GM12878 (cell line): Measurements from ENCODE around the gene HDAC7. TPM values are rescaled to one million over a fixed set of nuclear protein-coding genes. Genes with fewer than 3 reads are reported as not detected.

ENCODE experiments used
- ATAC-seq: fragments of 200-7000 bp; cut with Tn5 transposase; 3 replicates; pipeline ENCODE4 v1.9.1; 2020; ENCODE audit warnings: mild to moderate bottlenecking, moderate library complexity
- BruUV-seq: library from RNA; stranded (reverse); fragments of 400-500 nt; replicated peaks from 2 replicates; lab custom pipeline; 2021; lab: Mats Ljungman, UMichigan
- CTCF ChIA-PET: fragments of 300-600 bp; sonication (Branson Sonifier 250); formaldehyde crosslinking; extraction: SDS; loops from one replicate; lab custom pipeline; 2021; ENCODE audit warnings: inconsistent platforms; lab: Yijun Ruan, JAX
- POLR2A ChIA-PET: fragments of 350-600 bp; formaldehyde crosslinking; extraction: SDS; loops from one replicate; lab custom pipeline; 2021; ENCODE audit warnings: inconsistent platforms; lab: Charles Lee
- RAD21 ChIA-PET: fragments of 300-600 bp; sonication (Branson Sonifier 250); formaldehyde crosslinking; loops from one replicate; lab custom pipeline; 2023; ENCODE audit warnings: antibody characterized with exemption; ENCODE audit not compliant: unreplicated experiment; lab: Charles Lee
- SMC1A ChIA-PET: fragments of 300-600 bp; sonication (Branson Sonifier 250); formaldehyde crosslinking; loops from one replicate; lab custom pipeline; 2023; ENCODE audit not compliant: unreplicated experiment, uncharacterized antibody; lab: Charles Lee
- DNase-seq: peaks from one replicate; pipeline ENCODE4 v3.0.0-alpha.2; 2011; ENCODE audit warnings: low read depth, low spot score
- FAIRE-seq: peaks from 3 replicates; lab custom pipeline; 2011; peaks lifted over from hg19 to GRCh38; lab: Jason Lieb, UNC
- H2AFZ ChIP-seq: 2 replicates; pipeline ENCODE4 v1.6.0; 2011; ENCODE audit warnings: low read depth, low read length, control low read depth; ENCODE audit not compliant: control insufficient read depth
- H3K27ac ChIP-seq: 2 replicates; pipeline ENCODE4 v1.5.1; 2011; ENCODE audit warnings: control low read depth; ENCODE audit not compliant: control insufficient read depth, insufficient read depth
- H3K27me3 ChIP-seq, 2 experiments: replicated peaks in 1 of 2; 2 replicates each; pipeline versions ENCODE4 v1.6.0 to v1.6.1; 2011; ENCODE audit warnings: low read length in 1 of 2; ENCODE audit not compliant: control insufficient read depth in 2 of 2, insufficient read depth in 2 of 2
- H3K36me3 ChIP-seq, 2 experiments: 2 replicates each; pipeline ENCODE4 v1.5.1; 2011; ENCODE audit warnings: low read length in 1 of 2; ENCODE audit not compliant: control insufficient read depth in 2 of 2, insufficient read depth in 2 of 2
- H3K4me1 ChIP-seq: 2 replicates; pipeline ENCODE4 v1.6.1; 2011; ENCODE audit warnings: mild to moderate bottlenecking, low read length, moderate library complexity, mixed read lengths; ENCODE audit not compliant: control insufficient read depth, insufficient read depth
- H3K4me2 ChIP-seq: 2 replicates; pipeline ENCODE4 v1.6.0; 2011; ENCODE audit warnings: control low read depth; ENCODE audit not compliant: control insufficient read depth, insufficient read depth
- H3K4me3 ChIP-seq: fragments of 200-600 bp; sonication (generic); 2 replicates; pipeline ENCODE4 v1.5.1; 2016
- H3K79me2 ChIP-seq: 2 replicates; pipeline ENCODE4 v1.6.0; 2011; ENCODE audit warnings: low read length; ENCODE audit not compliant: control insufficient read depth, insufficient read depth
- H3K9ac ChIP-seq: 2 replicates; pipeline ENCODE4 v1.8.0; 2011; ENCODE audit warnings: low read length, control low read depth, mixed read lengths; ENCODE audit not compliant: control insufficient read depth, insufficient read depth
- H3K9me3 ChIP-seq: replicated peaks from 3 replicates; pipeline ENCODE4 v1.5.1; 2011; ENCODE audit warnings: mild to moderate bottlenecking, low read length; ENCODE audit not compliant: control insufficient read depth, insufficient read depth
- H4K20me1 ChIP-seq: 2 replicates; pipeline ENCODE4 v1.6.0; 2011; ENCODE audit not compliant: control insufficient read depth, insufficient read depth
- ATF7 ChIP-seq: fragments of 450-650 bp; IDR thresholded peaks from 2 replicates; pipeline ENCODE4 v1.6.1; 2016; ENCODE audit warnings: low read depth, mild to moderate bottlenecking
- BMI1 ChIP-seq: fragments of 450-650 bp; IDR thresholded peaks from 2 replicates; pipeline ENCODE4 v1.6.1; 2016; ENCODE audit warnings: mild to moderate bottlenecking, moderate library complexity, borderline replicate concordance
- CBX3 ChIP-seq: fragments of 200-600 bp; sonication (generic); IDR thresholded peaks from 2 replicates; pipeline ENCODE4 v1.6.1; 2016; ENCODE audit warnings: low read depth, borderline replicate concordance
- CBX5 ChIP-seq: sonication (generic); IDR thresholded peaks from 2 replicates; pipeline ENCODE4 v1.6.1; 2016; ENCODE audit warnings: low read depth, moderate library complexity, mild to moderate bottlenecking, inconsistent platforms
- CREB1 ChIP-seq: IDR thresholded peaks from 2 replicates; pipeline ENCODE4 v1.6.1; 2012; ENCODE audit warnings: low read depth, mild to moderate bottlenecking, inconsistent platforms
- CREM ChIP-seq: IDR thresholded peaks from 2 replicates; pipeline ENCODE4 v1.6.1; 2014; ENCODE audit warnings: antibody characterized with exemption, low read depth
- FOS ChIP-seq: IDR thresholded peaks from 3 replicates; pipeline ENCODE4 v1.6.1; 2011; ENCODE audit warnings: borderline replicate concordance; ENCODE audit not compliant: insufficient read length; ENCODE audit errors: extremely low read depth
- HCFC1 ChIP-seq: fragments of 150-350 bp; IDR thresholded peaks from 2 replicates; pipeline ENCODE4 v1.6.1; 2014; ENCODE audit warnings: low read length
- HDGF ChIP-seq: fragments of 450-650 bp; IDR thresholded peaks from 2 replicates; pipeline ENCODE4 v1.6.1; 2016; ENCODE audit warnings: antibody characterized with exemption
- MTA2 ChIP-seq: fragments of 450-650 bp; IDR thresholded peaks from 2 replicates; pipeline ENCODE4 v1.6.1; 2016; ENCODE audit warnings: low read depth, mild to moderate bottlenecking, moderate library complexity
- NFIC ChIP-seq: IDR thresholded peaks from 2 replicates; pipeline ENCODE4 v1.6.1; 2012; ENCODE audit warnings: low read depth, mild to moderate bottlenecking, inconsistent platforms, low read length, moderate library complexity
- PAX5 ChIP-seq: IDR thresholded peaks from 2 replicates; pipeline ENCODE4 v1.6.1; 2011; ENCODE audit warnings: low read depth, low read length, borderline replicate concordance
- POLR2AphosphoS5 ChIP-seq: IDR thresholded peaks from 2 replicates; pipeline ENCODE4 v1.6.1; 2011; ENCODE audit warnings: mild to moderate bottlenecking, low read length, inconsistent platforms
- RUNX3 ChIP-seq: IDR thresholded peaks from 2 replicates; pipeline ENCODE4 v1.6.1; 2012; ENCODE audit warnings: low read length, inconsistent platforms
- SMC3 ChIP-seq: IDR thresholded peaks from 2 replicates; pipeline ENCODE4 v1.6.1; 2011; ENCODE audit warnings: low read length, improper control_type of control experiment, borderline replicate concordance
- SREBF2 ChIP-seq: IDR thresholded peaks from 2 replicates; pipeline ENCODE4 v1.6.1; 2012; ENCODE audit warnings: mild to moderate bottlenecking, low read length
- STAT3 ChIP-seq: IDR thresholded peaks from 2 replicates; pipeline ENCODE4 v1.6.1; 2011; ENCODE audit warnings: low read depth, low read length, improper control_type of control experiment
- SUZ12 ChIP-seq: fragments of 200-600 bp; sonication (generic); IDR thresholded peaks from one replicate; pipeline ENCODE4 v1.6.1; 2018; ENCODE audit warnings: antibody characterized with exemption, mild to moderate bottlenecking; ENCODE audit not compliant: unreplicated experiment
- TAF1 ChIP-seq: IDR thresholded peaks from 2 replicates; pipeline ENCODE4 v1.6.1; 2011; ENCODE audit warnings: mild to moderate bottlenecking, low read depth, low read length, borderline replicate concordance
- TBL1XR1 ChIP-seq: IDR thresholded peaks from 2 replicates; pipeline ENCODE4 v1.6.1; 2012; ENCODE audit warnings: low read depth, low read length, improper control_type of control experiment
- TCF12 ChIP-seq: IDR thresholded peaks from 2 replicates; pipeline ENCODE4 v1.6.1; 2011; ENCODE audit warnings: low read depth, mild to moderate bottlenecking, low read length
- ZNF622 ChIP-seq: fragments of 450-650 bp; IDR thresholded peaks from 2 replicates; pipeline ENCODE4 v1.6.1; 2017; ENCODE audit warnings: mild to moderate bottlenecking, inconsistent platforms
- WGBS: methylation state at CpG from one replicate; pipeline ENCODE4 v1.1.6; 2016; ENCODE audit warnings: low lambda C conversion rate; ENCODE audit not compliant: insufficient replicate concordance, insufficient coverage; ENCODE audit errors: missing lambda C conversion rate; 5-methylcytosine and 5-hydroxymethylcytosine counted together
- in situ Hi-C: fragments of 300-500 bp; cut with MboI; formaldehyde crosslinking; loops from 9 replicates; pipeline ENCODE4 v1.14.3; 2018; ENCODE audit warnings: mixed read lengths
- intact Hi-C: fragments of 100-400 bp; cut with micrococcal nuclease; formaldehyde crosslinking; loops from one replicate; pipeline ENCODE4 v1.14.2; 2022; ENCODE audit not compliant: unreplicated experiment
- polyA plus RNA-seq, 11 experiments: library from polyadenylated mRNA; depleted of rRNA in 4 of 11; unstranded in 6 of 11; stranded (reverse) in 5 of 11; fragments of >200 nt; fragmentation: Nextera tagmentation in 4 of 11; fragmentation: Illumina TruSeq in 1 of 11; extraction: Ambion mirVana in 4 of 11; extraction: Trizol in 1 of 11; gene quantifications; 1 replicate in 1 of 11; 2 replicates in 10 of 11; pipeline versions ENCODE4 v1.2.1 to v1.2.3, GENCODE V29; 2011 to 2016; ENCODE audit warnings: inconsistent platforms in 2 of 11, missing spikeins in 2 of 11, low read depth in 1 of 11
- total RNA-seq, 4 experiments: library from RNA; depleted of rRNA in 3 of 4; stranded (reverse); fragments of >200 nt in 3 of 4; fragmentation: Illumina TruSeq in 1 of 4; extraction: Trizol in 1 of 4; gene quantifications; 2 replicates each; pipeline versions ENCODE4 v1.2.1 to v1.2.3, GENCODE V29; 2013 to 2021
- TF ChIP-seq, protein P1 (sequence below): IDR thresholded peaks from 2 replicates; pipeline ENCODE4 v1.6.1; 2012; ENCODE audit warnings: low read depth, low read length, improper control_type of control experiment
- TF ChIP-seq, protein P2 (sequence below): IDR thresholded peaks from 2 replicates; pipeline ENCODE4 v1.6.1; 2012; ENCODE audit warnings: low read depth, low read length, improper control_type of control experiment

Gene HDAC7
- total and polyA plus RNA-seq, 10 of the 15 experiments (the other 5 are each of a cell fraction or from before 2014, with no cell fraction given), result 0.47 to 18.3 (median 5.4) TPM

DNA sequence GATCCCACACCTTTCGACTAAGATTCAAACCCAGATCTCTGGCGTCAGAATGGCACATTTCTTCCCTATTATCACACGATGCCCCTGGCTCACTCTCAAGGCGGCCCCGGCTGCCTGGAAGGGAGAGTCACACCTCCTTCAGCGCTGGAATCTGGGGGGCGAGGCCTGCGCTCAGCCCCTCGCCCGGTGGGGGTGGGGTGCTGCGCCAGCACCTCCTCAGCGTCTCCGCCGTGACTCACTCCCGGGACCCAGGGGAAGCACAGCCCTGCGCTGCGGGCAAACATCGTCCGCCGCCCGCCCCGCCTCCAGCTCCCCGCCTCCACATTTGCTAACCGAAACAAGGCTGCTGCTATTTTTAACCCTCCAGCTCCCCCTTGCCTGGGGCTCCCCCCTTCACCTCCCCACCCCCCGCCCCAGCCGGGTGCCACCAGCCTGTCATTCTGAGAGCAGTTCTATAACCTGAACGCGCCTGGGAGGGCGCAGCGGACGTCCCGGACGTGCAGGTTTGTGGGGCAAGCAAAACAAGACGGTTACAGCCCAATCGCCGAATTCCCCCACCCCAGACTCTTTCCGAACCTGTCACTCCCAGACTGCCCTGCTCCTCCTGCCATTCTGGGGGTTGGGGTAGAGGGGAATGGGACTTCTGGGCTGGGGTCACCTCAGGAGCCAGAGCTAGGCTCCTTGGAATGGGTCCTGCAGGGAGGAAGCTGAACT, 6.7 kb downstream of the HDAC7 start:
- Histone ChIP-seq H3K4me1 (peaks cover 80% of the 10 kb centered on the region), H3K79me2 (peaks cover 32% of the 10 kb centered on the region), H2AFZ (no peak overlapping the region; the same call in 1 of the 2 replicates), H4K20me1 (no peaks in the 10 kb centered on the region; the same call in 1 of the 2 replicates), H3K9ac (peak overlapping the region; percentile 74), H3K27me3 (no peaks in the 10 kb centered on the region; a peak in 2 of 4 replicates), H3K36me3 (no peaks in the 10 kb centered on the region; a peak in 1 of 4 replicates), H3K9me3 (no peaks in the 10 kb centered on the region), H3K27ac (peak overlapping the region; percentile 85), H3K4me2 (peak overlapping the region; percentile 92), H3K4me3 (peak overlapping the region; percentile 75)
- intact Hi-C loops (no loop called here), in situ Hi-C loops (no loop called here)
- no TSS peak for BruUV-seq
- POLR2A ChIA-PET, result interaction anchor here (0.6 to 4.3 kb wide), 9 partner anchors 17 to 721 kb away, joined by 3 to 46 read pairs (median 6); no protein-coding TSS in a partner anchor
- RAD21 ChIA-PET, result interaction anchor here (0.8 to 9.0 kb wide), 12 partner anchors 14 to 92 kb away, joined by 3 to 202 read pairs (median 4); partner anchors contain the start of gene VDR
- SMC1A ChIA-PET, result interaction anchor here (0.7 to 3.8 kb wide), 12 partner anchors 10 to 71 kb away, joined by 3 to 22 read pairs (median 4); no protein-coding TSS in a partner anchor
- FAIRE-seq (no peak), ATAC-seq (peak; percentile 83), DNase-seq (peak; percentile 73)
- CTCF ChIA-PET, result interaction anchor here (0.8 to 8.8 kb wide), 12 partner anchors 9 to 595 kb away, joined by 3 to 85 read pairs (median 4); no protein-coding TSS in a partner anchor
- WGBS, result under 1% methylated on average over 23 of the region's 37 CpGs
- TF ChIP-seq TAF1, result peak; percentile 47; the same call in 1 of the 2 replicates
- TF ChIP-seq BMI1, result no peak
- TF ChIP-seq, protein P1, sequence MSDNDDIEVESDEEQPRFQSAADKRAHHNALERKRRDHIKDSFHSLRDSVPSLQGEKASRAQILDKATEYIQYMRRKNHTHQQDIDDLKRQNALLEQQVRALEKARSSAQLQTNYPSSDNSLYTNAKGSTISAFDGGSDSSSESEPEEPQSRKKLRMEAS, result peak; percentile 44; the same call in 1 of the 2 replicates
- TF ChIP-seq HCFC1, result no peak
- TF ChIP-seq PAX5, result peak; percentile 79
- peak; percentile 72 for TF ChIP-seq RUNX3
- TF ChIP-seq SREBF2, result no peak
- peak; percentile 63 for TF ChIP-seq CREB1
- no peak for TF ChIP-seq STAT3
- peak; percentile 67; the same call in 1 of the 2 replicates for TF ChIP-seq CREM
- TF ChIP-seq NFIC, result peak; percentile 67; the same call in 1 of the 2 replicates
- TF ChIP-seq, protein P2, sequence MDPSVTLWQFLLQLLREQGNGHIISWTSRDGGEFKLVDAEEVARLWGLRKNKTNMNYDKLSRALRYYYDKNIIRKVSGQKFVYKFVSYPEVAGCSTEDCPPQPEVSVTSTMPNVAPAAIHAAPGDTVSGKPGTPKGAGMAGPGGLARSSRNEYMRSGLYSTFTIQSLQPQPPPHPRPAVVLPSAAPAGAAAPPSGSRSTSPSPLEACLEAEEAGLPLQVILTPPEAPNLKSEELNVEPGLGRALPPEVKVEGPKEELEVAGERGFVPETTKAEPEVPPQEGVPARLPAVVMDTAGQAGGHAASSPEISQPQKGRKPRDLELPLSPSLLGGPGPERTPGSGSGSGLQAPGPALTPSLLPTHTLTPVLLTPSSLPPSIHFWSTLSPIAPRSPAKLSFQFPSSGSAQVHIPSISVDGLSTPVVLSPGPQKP, result no peak
- TF ChIP-seq CBX3, result no peak
- no peak for TF ChIP-seq SUZ12
- no peak for TF ChIP-seq HDGF
- TF ChIP-seq SMC3, result peak; percentile 8; the same call in 1 of the 2 replicates
- no peak for TF ChIP-seq ZNF622
- TF ChIP-seq MTA2, result peak; percentile 40; the same call in 1 of the 2 replicates
- 0 out of 2 replicates have a peak, but pooled peaks have one; percentile 35 for TF ChIP-seq ATF7
- peak; percentile 77; the same call in 1 of the 2 replicates for TF ChIP-seq TCF12
- no peak for TF ChIP-seq FOS
- TF ChIP-seq POLR2AphosphoS5, result no peak; the same call in 1 of the 2 replicates
- peak; percentile 97 for TF ChIP-seq TBL1XR1
- peak; percentile 97 for TF ChIP-seq CBX5
